HEK293 (cell line): ENCODE measurements around the gene TMSB15B.

Source experiments
- CTCF ChIA-PET: fragments of 350-600 bp; formaldehyde crosslinking; extraction: SDS; loops from one replicate; lab custom pipeline; 2021; ENCODE audit warnings: antibody characterized with exemption; lab: Yijun Ruan, JAX
- POLR2A ChIA-PET: fragments of 300-600 bp; formaldehyde crosslinking; extraction: SDS; loops from one replicate; lab custom pipeline; 2020; ENCODE audit warnings: antibody characterized with exemption, inconsistent platforms; lab: Yijun Ruan, JAX
- H3K27ac ChIP-seq: fragments of 200-500 bp; sonication (Bioruptor generic); 2 replicates; pipeline ENCODE4 v1.5.1; 2014; ENCODE audit warnings: low read depth, low read length, control low read depth, inconsistent platforms; ENCODE audit errors: extremely low read depth
- H3K36me3 ChIP-seq, 2 experiments: fragments of 200-500 bp in 1 of 2; sonication (Bioruptor generic) in 1 of 2; 1 replicate in 1 of 2; 2 replicates in 1 of 2; pipeline ENCODE4 v1.5.1; 2014 to 2017; ENCODE audit warnings: inconsistent platforms in 2 of 2, low read length in 2 of 2; ENCODE audit not compliant: control insufficient read depth in 2 of 2, insufficient read depth in 1 of 2
- H3K4me1 ChIP-seq: fragments of 200-500 bp; sonication (Bioruptor generic); 2 replicates; pipeline ENCODE4 v1.5.1; 2014; ENCODE audit warnings: mild to moderate bottlenecking, low read length, inconsistent platforms; ENCODE audit not compliant: control insufficient read depth, insufficient read depth
- H3K4me3 ChIP-seq: 2 replicates; pipeline ENCODE4 v1.5.1; 2011; ENCODE audit warnings: low read depth, mild to moderate bottlenecking, control low read depth, low read length, moderate library complexity
- H3K9me3 ChIP-seq: fragments of 200-500 bp; sonication (Bioruptor generic); 2 replicates; pipeline ENCODE4 v1.5.1; 2014; ENCODE audit warnings: low read depth, low read length, inconsistent platforms; ENCODE audit not compliant: control insufficient read depth, insufficient read depth
- MYNN ChIP-seq: fragments of 450-650 bp; formaldehyde crosslinking; IDR thresholded peaks from 2 replicates; pipeline ENCODE4 v1.5.1; 2016; ENCODE audit warnings: missing biosample characterization, missing genetic modification characterization, borderline replicate concordance
- OSR2 ChIP-seq: fragments of 450-650 bp; formaldehyde crosslinking; IDR thresholded peaks from 2 replicates; pipeline ENCODE4 v1.5.1; 2016; ENCODE audit warnings: missing biosample characterization, missing genetic modification characterization
- PRDM1 ChIP-seq: fragments of 450-650 bp; formaldehyde crosslinking; IDR thresholded peaks from 2 replicates; pipeline ENCODE4; 2016; ENCODE audit warnings: missing biosample characterization, missing genetic modification characterization
- PRDM4 ChIP-seq: fragments of 450-650 bp; formaldehyde crosslinking; IDR thresholded peaks from 2 replicates; pipeline ENCODE4 v1.5.1; 2017; ENCODE audit warnings: missing biosample characterization, missing genetic modification characterization
- SCRT2 ChIP-seq: fragments of 450-650 bp; formaldehyde crosslinking; IDR thresholded peaks from 2 replicates; pipeline ENCODE4 v1.5.1; 2016; ENCODE audit warnings: missing biosample characterization, missing genetic modification characterization
- ZBTB7A ChIP-seq: fragments of 450-650 bp; formaldehyde crosslinking; IDR thresholded peaks from 2 replicates; pipeline ENCODE4 v1.5.1; 2016; ENCODE audit warnings: low read depth, missing biosample characterization, missing genetic modification characterization
- ZFHX2 ChIP-seq: fragments of 450-650 bp; formaldehyde crosslinking; conservative IDR thresholded peaks from 2 replicates; pipeline ENCODE4 v1.5.1; 2016; ENCODE audit warnings: missing biosample characterization, missing genetic modification characterization
- ZNF391 ChIP-seq: fragments of 450-650 bp; formaldehyde crosslinking; IDR thresholded peaks from 2 replicates; pipeline ENCODE4 v1.5.1; 2016; ENCODE audit warnings: low read depth, missing biosample characterization, missing genetic modification characterization, borderline replicate concordance
- ZNF449 ChIP-seq: fragments of 450-650 bp; formaldehyde crosslinking; IDR thresholded peaks from 2 replicates; pipeline ENCODE4 v1.5.1; 2017; ENCODE audit warnings: missing biosample characterization, mild to moderate bottlenecking, missing genetic modification characterization, moderate library complexity
- ZNF473 ChIP-seq: fragments of 450-650 bp; formaldehyde crosslinking; IDR thresholded peaks from 2 replicates; pipeline ENCODE4 v1.5.1; 2017; ENCODE audit warnings: missing biosample characterization, missing genetic modification characterization
- ZNF501 ChIP-seq: fragments of 450-650 bp; formaldehyde crosslinking; IDR thresholded peaks from 2 replicates; pipeline ENCODE4 v1.5.1; 2016; ENCODE audit warnings: missing biosample characterization, missing genetic modification characterization
- ZNF521 ChIP-seq: fragments of 450-650 bp; formaldehyde crosslinking; IDR thresholded peaks from 2 replicates; pipeline ENCODE4 v1.5.1; 2017; ENCODE audit warnings: missing biosample characterization, mild to moderate bottlenecking, missing genetic modification characterization
- ZNF530 ChIP-seq: fragments of 450-650 bp; formaldehyde crosslinking; IDR thresholded peaks from 2 replicates; pipeline ENCODE4 v1.5.1; 2016; ENCODE audit warnings: low read depth, missing biosample characterization, missing genetic modification characterization
- ZNF654 ChIP-seq: fragments of 450-650 bp; formaldehyde crosslinking; IDR thresholded peaks from 2 replicates; pipeline ENCODE4 v1.5.1; 2016; ENCODE audit warnings: low read depth, missing biosample characterization, missing genetic modification characterization
- ZNF837 ChIP-seq: fragments of 450-650 bp; formaldehyde crosslinking; IDR thresholded peaks from 2 replicates; pipeline ENCODE4 v1.5.1; 2016; ENCODE audit warnings: missing biosample characterization, missing genetic modification characterization
- ZSCAN18 ChIP-seq: fragments of 450-650 bp; formaldehyde crosslinking; IDR thresholded peaks from 2 replicates; pipeline ENCODE4 v1.5.1; 2016; ENCODE audit warnings: missing biosample characterization, missing genetic modification characterization
- TF ChIP-seq, protein P1 (sequence below): fragments of 450-650 bp; formaldehyde crosslinking; IDR thresholded peaks from 2 replicates; pipeline ENCODE4 v1.5.1; 2016; ENCODE audit warnings: missing biosample characterization, missing genetic modification characterization, borderline replicate concordance

The TMSB15B gene

GRCh38 chrX:103949506-103949905 lies 12.9 kb upstream of the TMSB15B start:
- no peak overlapping the region for H3K4me3 ChIP-seq
- TF ChIP-seq ZBTB7A (tag by site-specific recombination) (no peak), ZNF654 (tag by site-specific recombination) (no peak), MYNN (tag by site-specific recombination) (no peak)
- TF ChIP-seq, protein P1, sequence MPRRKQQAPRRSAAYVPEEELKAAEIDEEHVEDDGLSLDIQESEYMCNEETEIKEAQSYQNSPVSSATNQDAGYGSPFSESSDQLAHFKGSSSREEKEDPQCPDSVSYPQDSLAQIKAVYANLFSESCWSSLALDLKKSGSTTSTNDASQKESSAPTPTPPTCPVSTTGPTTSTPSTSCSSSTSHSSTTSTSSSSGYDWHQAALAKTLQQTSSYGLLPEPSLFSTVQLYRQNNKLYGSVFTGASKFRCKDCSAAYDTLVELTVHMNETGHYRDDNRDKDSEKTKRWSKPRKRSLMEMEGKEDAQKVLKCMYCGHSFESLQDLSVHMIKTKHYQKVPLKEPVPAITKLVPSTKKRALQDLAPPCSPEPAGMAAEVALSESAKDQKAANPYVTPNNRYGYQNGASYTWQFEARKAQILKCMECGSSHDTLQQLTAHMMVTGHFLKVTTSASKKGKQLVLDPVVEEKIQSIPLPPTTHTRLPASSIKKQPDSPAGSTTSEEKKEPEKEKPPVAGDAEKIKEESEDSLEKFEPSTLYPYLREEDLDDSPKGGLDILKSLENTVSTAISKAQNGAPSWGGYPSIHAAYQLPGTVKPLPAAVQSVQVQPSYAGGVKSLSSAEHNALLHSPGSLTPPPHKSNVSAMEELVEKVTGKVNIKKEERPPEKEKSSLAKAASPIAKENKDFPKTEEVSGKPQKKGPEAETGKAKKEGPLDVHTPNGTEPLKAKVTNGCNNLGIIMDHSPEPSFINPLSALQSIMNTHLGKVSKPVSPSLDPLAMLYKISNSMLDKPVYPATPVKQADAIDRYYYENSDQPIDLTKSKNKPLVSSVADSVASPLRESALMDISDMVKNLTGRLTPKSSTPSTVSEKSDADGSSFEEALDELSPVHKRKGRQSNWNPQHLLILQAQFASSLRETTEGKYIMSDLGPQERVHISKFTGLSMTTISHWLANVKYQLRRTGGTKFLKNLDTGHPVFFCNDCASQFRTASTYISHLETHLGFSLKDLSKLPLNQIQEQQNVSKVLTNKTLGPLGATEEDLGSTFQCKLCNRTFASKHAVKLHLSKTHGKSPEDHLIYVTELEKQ (tag by site-specific recombination): no peak
- no peak overlapping the region for H3K27ac ChIP-seq
- POLR2A ChIA-PET: no interaction called here
- CTCF ChIA-PET: no interaction called here
- no peaks in the 10 kb centered on the region for H3K36me3 ChIP-seq
- H3K4me1 ChIP-seq: no peaks in the 10 kb centered on the region
- no peaks in the 10 kb centered on the region for H3K9me3 ChIP-seq

DNA sequence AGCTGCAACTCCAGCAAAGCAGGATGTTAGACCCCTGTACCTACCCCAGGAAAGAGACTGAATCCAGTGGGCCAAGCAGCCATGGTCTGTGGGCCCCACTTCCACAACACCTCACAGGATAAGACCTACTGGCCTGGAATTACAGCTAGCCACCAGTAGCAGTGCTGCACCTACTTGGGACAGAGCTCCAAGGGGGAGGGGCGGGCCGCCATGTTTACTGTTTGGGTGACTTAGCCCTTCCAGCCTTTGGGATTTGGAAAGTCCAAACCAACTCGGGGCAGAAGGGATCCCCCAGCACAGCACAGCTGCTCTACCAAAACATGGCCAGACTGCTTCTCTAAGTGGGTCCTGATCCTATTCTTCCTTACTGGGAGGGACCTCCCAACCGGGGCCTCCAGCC lies 9.1 kb upstream of the TMSB15B start:
- ChIA-PET POLR2A (no interaction called here), CTCF (interaction anchor here (0.6 kb wide), 3 partner anchors 81 to 382 kb away, joined by 3 to 6 read pairs (median 3); no protein-coding TSS in a partner anchor)
- Histone ChIP-seq H3K36me3 (no peaks in the 10 kb centered on the region), H3K9me3 (no peaks in the 10 kb centered on the region), H3K4me3 (no peak overlapping the region), H3K4me1 (no peaks in the 10 kb centered on the region), H3K27ac (no peak overlapping the region)
- TF ChIP-seq ZFHX2 (no peak), ZNF501 (tag by site-specific recombination) (no peak), ZNF530 (no peak), ZNF449 (no peak), ZSCAN18 (tag by site-specific recombination) (no peak), ZNF521 (no peak), OSR2 (tag by site-specific recombination) (no peak), ZNF473 (tag by site-specific recombination) (no peak), ZNF391 (tag by site-specific recombination) (no peak), ZNF837 (tag by site-specific recombination) (no peak), SCRT2 (tag by site-specific recombination) (no peak), PRDM1 (tag by site-specific recombination) (no peak), PRDM4 (tag by site-specific recombination) (no peak)
